Testis (tissue), 3 donors: Measurements from ENCODE around the gene DPH6. TPM values are rescaled to one million over a fixed set of nuclear protein-coding genes. Genes with fewer than 3 reads are reported as not detected.
"Not testable (repeated sequence)": the region's sequence is repeated elsewhere in the genome, so short reads cannot be mapped to it uniquely, and the experiment has no call there.

Experiments used
- DNase-seq: peaks from one replicate; pipeline ENCODE4 v3.0.0-alpha.2; 2019
- H3K27ac ChIP-seq, 2 donors: fragments of 200-600 bp; sonication (generic); one replicate each; pipeline ENCODE4 v1.5.1; 2019
- H3K27me3 ChIP-seq: fragments of 200-600 bp; sonication (generic); one replicate; pipeline ENCODE4 v1.5.1; 2019
- H3K36me3 ChIP-seq: fragments of 200-600 bp; sonication (generic); one replicate; pipeline ENCODE4 v1.5.1; 2017; ENCODE audit warnings: low read depth; ENCODE audit errors: missing control alignments
- H3K4me1 ChIP-seq: fragments of 200-600 bp; sonication (generic); one replicate; pipeline ENCODE4 v1.5.1; 2019
- H3K4me3 ChIP-seq, 2 donors: fragments of 200-600 bp; sonication (generic); one replicate each; pipeline ENCODE4 v1.5.1; 2017 to 2019
- H3K9me3 ChIP-seq: fragments of 200-600 bp; sonication (generic); one replicate; pipeline ENCODE4 v1.5.1; 2017
- CTCF ChIP-seq, 3 experiments: fragments of 450-650 bp in 2 of 3; fragments of 200-600 bp in 1 of 3; sonication (generic) in 1 of 3; IDR thresholded peaks; one replicate each; pipeline ENCODE4 v1.5.1; 2016 to 2019; ENCODE audit warnings: antibody characterized with exemption in 3 of 3, mild to moderate bottlenecking in 2 of 3, moderate library complexity in 1 of 3
- POLR2A ChIP-seq: fragments of 450-650 bp; IDR thresholded peaks from one replicate; pipeline ENCODE4 v1.6.1; 2017; ENCODE audit warnings: antibody characterized with exemption, mild to moderate bottlenecking, moderate library complexity
- WGBS, 2 donors: methylation state at CpG; one replicate each; pipeline ENCODE4 v1.1.5; 2018; 5-methylcytosine and 5-hydroxymethylcytosine counted together
- intact Hi-C: fragments of 100-400 bp; cut with DNase I; formaldehyde crosslinking; loops from one replicate; pipeline ENCODE4 v1.15.1; 2023; ENCODE audit warnings: low total_unique reads
- polyA plus RNA-seq: library from polyadenylated mRNA; stranded (reverse); fragments of 350-450 nt; fragmentation: Illumina TruSeq; extraction: RNeasy Lipid Tissue Mini Kit (QIAGEN cat#74804); gene quantifications from one replicate; pipeline ENCODE4 v1.2.3, GENCODE V29; 2014; ENCODE audit warnings: low read depth, low replicate concordance; ENCODE audit not compliant: insufficient read depth
- total RNA-seq, 2 donors: library from RNA; depleted of rRNA; stranded (reverse); fragments of >200 nt; gene quantifications; one replicate each; pipeline ENCODE4 v1.2.3, GENCODE V29; 2016

Gene DPH6
- total and polyA plus RNA-seq, 3 donors from 2014 or later, result 11.6 to 37.2 (median 30.8) TPM

- WGBS, 2 donors, result 47 to 68% methylated on average over 2 of the region's 2 CpGs
- Histone ChIP-seq H3K27me3 (no peaks in the 10 kb centered on the region), H3K36me3 (no peaks in the 10 kb centered on the region), H3K9me3 (no peaks in the 10 kb centered on the region), H3K4me3 (no peak overlapping the region), H3K27ac (no peak overlapping the region), H3K4me1 (no peaks in the 10 kb centered on the region)
- DNase-seq, result no peak
- TF ChIP-seq POLR2A, result no peak
- no peak for TF ChIP-seq CTCF (IDR thresholded peaks at IDR 0.05)
- intact Hi-C loops, result no loop called here
Measured at GRCh38 chr15:35393398-35393797, 152.6 kb downstream of the DPH6 start.

GRCh38 chr15:35391408-35391984 lies 154.5 kb downstream of the DPH6 start:
- H3K27ac ChIP-seq, H3K9me3 ChIP-seq, DNase-seq, H3K4me3 ChIP-seq, intact Hi-C loops, H3K4me1 ChIP-seq, H3K27me3 ChIP-seq, H3K36me3 ChIP-seq: not testable (repeated sequence)
- WGBS, 2 donors, result 95 to 98% methylated on average over 17 to 18 of the region's 18 CpGs

GRCh38 chr15:35383506-35383905 lies 162.5 kb downstream of the DPH6 start:
- DNase-seq, result no peak
- intact Hi-C loops, result no loop called here
- H3K27me3 ChIP-seq, result no peaks in the 10 kb centered on the region
- TF ChIP-seq POLR2A, result no peak
- no peak for TF ChIP-seq CTCF (IDR thresholded peaks at IDR 0.05)
- H3K36me3 ChIP-seq, result no peaks in the 10 kb centered on the region
- H3K4me3 ChIP-seq, result no peak overlapping the region
- H3K4me1 ChIP-seq, result no peaks in the 10 kb centered on the region
- no peak overlapping the region for H3K27ac ChIP-seq
- no peaks in the 10 kb centered on the region for H3K9me3 ChIP-seq
- WGBS, 2 donors, result 94 to 98% methylated on average over 2 of the region's 2 CpGs

- intact Hi-C loops, result no loop called here
- Histone ChIP-seq H3K9me3 (no peaks in the 10 kb centered on the region), H3K4me1 (no peaks in the 10 kb centered on the region), H3K27me3 (no peaks in the 10 kb centered on the region), H3K27ac (no peak overlapping the region), H3K4me3 (no peak overlapping the region), H3K36me3 (no peaks in the 10 kb centered on the region)
- WGBS, 2 donors, result 70 to 71% methylated on average over 3 of the region's 3 CpGs
- TF ChIP-seq CTCF (IDR thresholded peaks at IDR 0.05) (no peak), POLR2A (no peak)
- DNase-seq, result no peak
Measured at GRCh38 chr15:35381328-35381727, 164.6 kb downstream of the DPH6 start.

- Histone ChIP-seq H3K4me3 (no peak overlapping the region), H3K4me1 (no peaks in the 10 kb centered on the region), H3K36me3 (no peaks in the 10 kb centered on the region), H3K9me3 (no peaks in the 10 kb centered on the region), H3K27ac (no peak overlapping the region), H3K27me3 (no peaks in the 10 kb centered on the region)
- 75 to 91% methylated on average over 1 of the region's 1 CpG for WGBS, 2 donors
- no peak for TF ChIP-seq POLR2A
- no peak for TF ChIP-seq CTCF (IDR thresholded peaks at IDR 0.05)
- DNase-seq, result no peak
- intact Hi-C loops, result no loop called here
Measured at GRCh38 chr15:35379972-35380371, 166.0 kb downstream of the DPH6 start.

- H3K27me3 ChIP-seq, H3K9me3 ChIP-seq, H3K4me1 ChIP-seq, H3K36me3 ChIP-seq, H3K27ac ChIP-seq, DNase-seq, intact Hi-C loops, H3K4me3 ChIP-seq: not testable (repeated sequence)
- 94 to 96% methylated on average over 1 of the region's 1 CpG for WGBS, 2 donors
Measured at GRCh38 chr15:35378454-35378853, 167.5 kb downstream of the DPH6 start.
